Activated CD4-positive, alpha-beta T cell treated with anti-CD3 and anti-CD28 coated beads, Interleukin-2, amount 10 ng/mL, durations not matched to agents 7 days and 5 days (primary cell): ENCODE measurements around the gene OSBPL5. TPM values are rescaled to one million over a fixed set of nuclear protein-coding genes. Genes with fewer than 3 reads are reported as not detected.
"Not testable (repeated sequence)": the region's sequence is repeated elsewhere in the genome, so short reads cannot be mapped to it uniquely, and the experiment has no call there.

Source experiments
- CTCF ChIA-PET: fragments of 350-600 bp; sonication (Branson Sonifier 250); formaldehyde crosslinking; loops from one replicate; lab custom pipeline; 2021; ENCODE audit warnings: antibody characterized with exemption; lab: Charles Lee
- POLR2A ChIA-PET: fragments of 350-600 bp; sonication (Branson Sonifier 250); formaldehyde crosslinking; loops from one replicate; lab custom pipeline; 2021; ENCODE audit warnings: antibody characterized with exemption; lab: Charles Lee
- DNase-seq: peaks from one replicate; pipeline ENCODE4 v3.0.0-alpha.2; 2020
- H3K27ac Mint-ChIP-seq: one replicate; pipeline ENCODE4 v1.8.0; 2021; ENCODE audit warnings: mild to moderate bottlenecking, moderate library complexity, mixed read lengths
- H3K27me3 Mint-ChIP-seq: one replicate; pipeline ENCODE4 v1.8.0; 2021; ENCODE audit warnings: mixed read lengths
- H3K36me3 Mint-ChIP-seq: one replicate; pipeline ENCODE4 v1.8.0; 2021; ENCODE audit warnings: low read depth, mixed read lengths
- H3K4me1 Mint-ChIP-seq: one replicate; pipeline ENCODE4 v1.8.0; 2021; ENCODE audit warnings: mixed read lengths
- H3K4me3 Mint-ChIP-seq: one replicate; pipeline ENCODE4 v1.8.0; 2021; ENCODE audit warnings: mild to moderate bottlenecking, moderate library complexity, mixed read lengths
- H3K9me3 Mint-ChIP-seq: one replicate; pipeline ENCODE4 v1.8.0; 2021; ENCODE audit warnings: mixed read lengths
- total RNA-seq, 2 experiments: library from RNA; stranded (reverse); gene quantifications; one replicate each; pipeline ENCODE4 v1.2.3, GENCODE V29; 2021

OSBPL5 gene
- total RNA-seq, 2 experiments from 2014 or later, result 9.6 to 12.0 TPM

- Mint-ChIP-seq H3K27me3 (peaks cover 11% of the 10 kb centered on the region), H3K9me3 (no peaks in the 10 kb centered on the region), H3K4me3 (no peak overlapping the region), H3K4me1 (no peaks in the 10 kb centered on the region), H3K36me3 (no peaks in the 10 kb centered on the region), H3K27ac (no peak overlapping the region)
- CTCF ChIA-PET, result interaction anchor here (0.7 kb wide), 2 partner anchors 8 to 537 kb away, joined by 3 read pairs; no protein-coding TSS in a partner anchor
- DNase-seq, result no peak
- POLR2A ChIA-PET, result no interaction called here
Observed at GRCh38 chr11:3080733-3081385, 84.3 kb downstream of the OSBPL5 start.

GRCh38 chr11:3080104-3080503, 85.0 kb downstream of the OSBPL5 start:
- no peaks in the 10 kb centered on the region for H3K4me1 Mint-ChIP-seq
- H3K36me3 Mint-ChIP-seq, result no peaks in the 10 kb centered on the region
- H3K27ac Mint-ChIP-seq, result no peak overlapping the region
- ChIA-PET CTCF (no interaction called here), POLR2A (no interaction called here)
- H3K4me3 Mint-ChIP-seq, result no peak overlapping the region
- no peak for DNase-seq
- H3K27me3 Mint-ChIP-seq, result peaks cover 11% of the 10 kb centered on the region
- no peaks in the 10 kb centered on the region for H3K9me3 Mint-ChIP-seq

- H3K36me3 Mint-ChIP-seq, result no peaks in the 10 kb centered on the region
- no peaks in the 10 kb centered on the region for H3K4me1 Mint-ChIP-seq
- DNase-seq, result no peak
- H3K27me3 Mint-ChIP-seq, result peaks cover 11% of the 10 kb centered on the region
- CTCF ChIA-PET, result interaction anchor here (1.0 to 1.1 kb wide), 2 partner anchors 11 to 12 kb away, joined by 3 read pairs; no protein-coding TSS in a partner anchor
- POLR2A ChIA-PET, result no interaction called here
- H3K9me3 Mint-ChIP-seq, result no peaks in the 10 kb centered on the region
- H3K4me3 Mint-ChIP-seq, result no peak overlapping the region
- no peak overlapping the region for H3K27ac Mint-ChIP-seq
Observed at GRCh38 chr11:3077846-3078440, 87.2 kb downstream of the OSBPL5 start.

GRCh38 chr11:3077189-3077836, 87.8 kb downstream of the OSBPL5 start:
- CTCF ChIA-PET, result interaction anchor here (1.0 to 1.1 kb wide), 2 partner anchors 12 to 13 kb away, joined by 3 read pairs; no protein-coding TSS in a partner anchor

GRCh38 chr11:3074912-3075589, 90.1 kb downstream of the OSBPL5 start:
- ChIA-PET CTCF (no interaction called here), POLR2A (no interaction called here)

More at GRCh38 chr11:3077189-3077836, 87.8 kb downstream of the OSBPL5 start:
- Mint-ChIP-seq H3K27ac (no peak overlapping the region), H3K27me3 (peaks cover 11% of the 10 kb centered on the region), H3K4me3 (no peak overlapping the region), H3K9me3 (no peaks in the 10 kb centered on the region), H3K36me3 (no peaks in the 10 kb centered on the region), H3K4me1 (no peaks in the 10 kb centered on the region)
- POLR2A ChIA-PET, result interaction anchor here (0.6 kb wide), 1 partner anchor 63 kb away, joined by 3 read pairs; no protein-coding TSS in a partner anchor
- no peak for DNase-seq

GRCh38 chr11:3073029-3073435, 92.1 kb downstream of the OSBPL5 start:
- CTCF ChIA-PET, result interaction anchor here (0.8 to 1.6 kb wide), 2 partner anchors 8 to 19 kb away, joined by 3 to 5 read pairs; no protein-coding TSS in a partner anchor
- POLR2A ChIA-PET, result no interaction called here
- Mint-ChIP-seq H3K4me1 (no peaks in the 10 kb centered on the region), H3K4me3 (no peak overlapping the region), H3K9me3 (no peaks in the 10 kb centered on the region), H3K36me3 (no peaks in the 10 kb centered on the region), H3K27me3 (peaks cover 5% of the 10 kb centered on the region), H3K27ac (no peak overlapping the region)
- DNase-seq, result no peak

More at GRCh38 chr11:3074912-3075589, 90.1 kb downstream of the OSBPL5 start:
- no peak overlapping the region for H3K4me3 Mint-ChIP-seq
- no peak for DNase-seq
- no peaks in the 10 kb centered on the region for H3K4me1 Mint-ChIP-seq
- peaks cover 4% of the 10 kb centered on the region for H3K27me3 Mint-ChIP-seq
- no peak overlapping the region for H3K27ac Mint-ChIP-seq
- no peaks in the 10 kb centered on the region for H3K9me3 Mint-ChIP-seq
- H3K36me3 Mint-ChIP-seq, result no peaks in the 10 kb centered on the region

- Mint-ChIP-seq H3K27ac (no peak overlapping the region), H3K9me3 (peaks cover 8% of the 10 kb centered on the region), H3K4me1 (no peaks in the 10 kb centered on the region), H3K36me3 (no peaks in the 10 kb centered on the region), H3K27me3 (peaks cover 16% of the 10 kb centered on the region), H3K4me3 (no peak overlapping the region)
- DNase-seq, result no peak
- CTCF ChIA-PET, result no interaction called here
- POLR2A ChIA-PET, result no interaction called here
Observed at GRCh38 chr11:3069425-3069824, 95.7 kb downstream of the OSBPL5 start.

GRCh38 chr11:3066308-3066707, 98.8 kb downstream of the OSBPL5 start:
- peaks cover 21% of the 10 kb centered on the region for H3K27me3 Mint-ChIP-seq
- CTCF ChIA-PET, result interaction anchor here (0.6 to 1.2 kb wide), 2 partner anchors 9 to 46 kb away, joined by 3 read pairs; partner anchors contain the start of gene CARS1
- H3K4me3 Mint-ChIP-seq, H3K27ac Mint-ChIP-seq, DNase-seq, POLR2A ChIA-PET, H3K36me3 Mint-ChIP-seq, H3K4me1 Mint-ChIP-seq: not testable (repeated sequence)
- peaks cover 11% of the 10 kb centered on the region for H3K9me3 Mint-ChIP-seq

DNA sequence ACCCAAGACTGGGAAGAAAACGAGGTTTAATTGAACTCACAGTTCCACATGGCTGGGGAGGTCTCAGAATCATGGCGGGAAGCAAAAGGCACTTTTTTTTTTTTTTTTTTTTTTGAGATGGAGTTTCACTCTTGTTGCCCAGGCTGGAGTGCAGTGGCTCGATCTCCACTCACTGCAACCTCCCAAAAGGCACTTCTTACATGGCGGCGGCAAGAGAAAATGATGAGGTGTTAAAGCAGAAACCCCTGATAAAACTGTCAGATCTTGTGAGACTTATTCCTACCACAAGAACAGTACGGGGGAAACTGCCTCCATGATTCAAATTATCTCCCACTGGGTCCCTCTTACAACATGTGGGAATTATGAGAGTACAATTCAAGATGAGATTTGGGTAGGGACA, 100.4 kb downstream of the OSBPL5 start:
- CTCF ChIA-PET, H3K4me3 Mint-ChIP-seq, H3K27ac Mint-ChIP-seq, H3K36me3 Mint-ChIP-seq, H3K4me1 Mint-ChIP-seq, DNase-seq, POLR2A ChIA-PET: not testable (repeated sequence)
- Mint-ChIP-seq H3K9me3 (peaks cover 11% of the 10 kb centered on the region), H3K27me3 (peaks cover 21% of the 10 kb centered on the region)

DNA sequence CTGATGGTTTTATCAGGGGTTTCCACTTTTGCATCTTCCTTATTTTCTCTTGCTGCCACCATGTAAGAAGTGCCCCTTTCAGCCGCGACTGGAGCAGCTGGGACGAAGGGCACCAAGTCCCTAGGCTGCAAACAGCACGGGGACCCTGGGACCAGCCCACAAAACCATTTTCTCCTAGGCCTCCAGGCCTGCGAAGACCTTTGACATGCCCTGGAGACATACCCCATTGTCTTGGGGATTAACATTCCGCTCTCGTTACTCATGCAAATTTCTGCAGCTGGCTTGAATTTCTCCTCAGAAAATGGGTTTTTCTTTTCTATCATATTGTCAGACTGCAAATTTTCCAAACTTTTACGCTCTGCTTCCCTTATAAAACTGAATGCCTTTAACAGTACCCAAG, 101.2 kb downstream of the OSBPL5 start:
- CTCF ChIA-PET, H3K4me1 Mint-ChIP-seq, DNase-seq, H3K36me3 Mint-ChIP-seq, POLR2A ChIA-PET, H3K27ac Mint-ChIP-seq, H3K4me3 Mint-ChIP-seq: not testable (repeated sequence)
- H3K9me3 Mint-ChIP-seq, result peaks cover 11% of the 10 kb centered on the region
- peaks cover 20% of the 10 kb centered on the region for H3K27me3 Mint-ChIP-seq

GRCh38 chr11:3063432-3063831, 101.7 kb downstream of the OSBPL5 start:
- DNase-seq, result not testable (repeated sequence)
- peaks cover 19% of the 10 kb centered on the region for H3K27me3 Mint-ChIP-seq

DNA sequence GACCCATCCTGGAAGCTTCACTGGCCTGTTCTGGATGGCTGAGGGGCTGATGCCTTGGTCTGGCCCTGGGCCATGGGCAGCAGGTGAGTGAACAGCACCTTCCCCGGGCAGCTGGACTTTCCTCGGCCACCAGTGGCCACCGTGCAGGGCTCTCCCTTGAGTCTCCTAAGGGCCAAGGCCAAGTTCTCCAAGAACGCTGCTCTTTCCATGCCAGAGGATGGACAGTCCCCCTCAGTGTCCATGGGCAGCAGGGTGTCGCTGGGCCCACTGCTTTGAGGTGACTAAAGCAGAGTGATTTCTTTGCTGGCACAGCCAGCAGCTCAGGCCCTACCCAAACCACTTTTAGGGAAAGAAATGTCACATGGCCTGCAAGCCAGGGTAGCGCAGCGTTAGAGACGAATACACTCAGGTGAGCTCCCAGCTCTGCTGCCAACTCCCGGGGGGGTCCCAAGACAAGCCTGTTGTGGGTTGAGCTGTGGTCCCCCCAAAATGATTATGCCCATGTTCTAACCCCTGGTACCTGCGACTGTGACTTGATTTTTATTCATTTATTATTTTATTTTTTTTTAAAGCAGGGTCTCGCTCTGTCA, 104.6 kb downstream of the OSBPL5 start:
- H3K4me1 Mint-ChIP-seq, result peaks cover 20% of the 10 kb centered on the region
- peaks cover 6% of the 10 kb centered on the region for H3K36me3 Mint-ChIP-seq
- DNase-seq, result no peak
- H3K27ac Mint-ChIP-seq, result no peak overlapping the region
- H3K27me3 Mint-ChIP-seq, result peaks cover 12% of the 10 kb centered on the region
- POLR2A ChIA-PET, result no interaction called here
- peaks cover 8% of the 10 kb centered on the region for H3K9me3 Mint-ChIP-seq
- H3K4me3 Mint-ChIP-seq, result no peak overlapping the region
- CTCF ChIA-PET, result interaction anchor here (0.6 to 2.7 kb wide), 2 partner anchors 31 to 77 kb away, joined by 3 to 14 read pairs; no protein-coding TSS in a partner anchor

More at GRCh38 chr11:3063432-3063831, 101.7 kb downstream of the OSBPL5 start:
- peaks cover 11% of the 10 kb centered on the region for H3K9me3 Mint-ChIP-seq
- H3K4me1 Mint-ChIP-seq, H3K4me3 Mint-ChIP-seq, POLR2A ChIA-PET, H3K27ac Mint-ChIP-seq, CTCF ChIA-PET, H3K36me3 Mint-ChIP-seq: not testable (repeated sequence)
